IMR-90 (cell line): Measurements from ENCODE around the gene CYRIA. TPM values are rescaled to one million over a fixed set of nuclear protein-coding genes. Genes with fewer than 3 reads are reported as not detected.
A peak's percentile ranks its signal among the peaks of the same experiment; 100 is the strongest.

Experiments used
- ATAC-seq: fragments of 200-7000 bp; cut with Tn5 transposase; 2 replicates; pipeline ENCODE4 v1.9.1; 2020; ENCODE audit warnings: low read depth, mild to moderate bottlenecking, moderate library complexity
- BruUV-seq: library from RNA; stranded (reverse); fragments of 400-500 nt; replicated peaks from 2 replicates; lab custom pipeline; 2021; lab: Mats Ljungman, UMichigan
- CTCF ChIA-PET: fragments of 300-600 bp; formaldehyde crosslinking; extraction: SDS; loops from one replicate; lab custom pipeline; 2021; ENCODE audit warnings: antibody characterized with exemption; lab: Yijun Ruan, JAX
- POLR2A ChIA-PET: fragments of 300-600 bp; sonication (Branson Sonifier 250); formaldehyde crosslinking; loops from one replicate; lab custom pipeline; 2022; ENCODE audit warnings: antibody characterized with exemption; ENCODE audit not compliant: unreplicated experiment; lab: Charles Lee
- DNase-seq: peaks from one replicate; pipeline ENCODE4 v3.0.0; 2013
- H2AFZ ChIP-seq: replicated peaks from 2 replicates; pipeline ENCODE3; 2013; ENCODE audit warnings: low read length, mild to moderate bottlenecking; ENCODE audit not compliant: poor library complexity
- H2AK5ac ChIP-seq: 2 replicates; pipeline ENCODE4 v1.6.1; 2013; ENCODE audit warnings: low read depth, low read length, inconsistent platforms
- H2AK9ac ChIP-seq: replicated peaks from 2 replicates; pipeline ENCODE3; 2013; ENCODE audit warnings: mild to moderate bottlenecking, low read depth, low read length, moderate library complexity; ENCODE audit not compliant: poor library complexity
- H2BK120ac ChIP-seq: 2 replicates; pipeline ENCODE4 v1.6.1; 2013; ENCODE audit warnings: low read depth, low read length, inconsistent platforms
- H2BK15ac ChIP-seq: 3 replicates; pipeline ENCODE4 v1.6.1; 2013; ENCODE audit warnings: low read depth, low read length, inconsistent platforms
- H2BK20ac ChIP-seq: 2 replicates; pipeline ENCODE4 v1.6.1; 2013; ENCODE audit warnings: low read depth, mild to moderate bottlenecking, inconsistent platforms, low read length, moderate library complexity
- H2BK5ac ChIP-seq: 2 replicates; pipeline ENCODE4 v1.6.1; 2013; ENCODE audit warnings: mild to moderate bottlenecking, low read depth, low read length, inconsistent platforms; ENCODE audit not compliant: poor library complexity, severe bottlenecking
- H3K14ac ChIP-seq: replicated peaks from 2 replicates; pipeline ENCODE4 v1.6.1; 2013; ENCODE audit warnings: low read depth, low read length, inconsistent platforms
- H3K18ac ChIP-seq: 2 replicates; pipeline ENCODE4 v1.6.1; 2013; ENCODE audit warnings: low read depth, low read length, control low read depth
- H3K23ac ChIP-seq: 2 replicates; pipeline ENCODE4 v1.6.1; 2013; ENCODE audit warnings: low read depth, low read length, inconsistent platforms
- H3K27ac ChIP-seq: 2 replicates; pipeline ENCODE4 v1.5.1; 2013; ENCODE audit warnings: mild to moderate bottlenecking, control low read depth, low read length; ENCODE audit not compliant: insufficient read depth
- H3K27me3 ChIP-seq: 2 replicates; pipeline ENCODE4 v1.6.1; 2013; ENCODE audit warnings: low read length; ENCODE audit not compliant: control insufficient read depth, insufficient read depth
- H3K36me3 ChIP-seq: 2 replicates; pipeline ENCODE4 v1.6.1; 2013; ENCODE audit warnings: low read length, mixed read lengths; ENCODE audit not compliant: control insufficient read depth, insufficient read depth
- H3K4ac ChIP-seq: 2 replicates; pipeline ENCODE4 v1.6.1; 2013; ENCODE audit warnings: low read depth, low read length, inconsistent platforms
- H3K4me1 ChIP-seq: 2 replicates; pipeline ENCODE4 v1.6.1; 2013; ENCODE audit warnings: low read length, mixed read lengths; ENCODE audit not compliant: control insufficient read depth, insufficient read depth
- H3K4me2 ChIP-seq: 2 replicates; pipeline ENCODE4 v1.6.1; 2013; ENCODE audit warnings: low read depth, mild to moderate bottlenecking, control low read depth, low read length, moderate library complexity
- H3K4me3 ChIP-seq: 2 replicates; pipeline ENCODE4 v1.5.1; 2013; ENCODE audit warnings: low read depth, mild to moderate bottlenecking, control low read depth, low read length, moderate library complexity; ENCODE audit not compliant: insufficient read depth
- H3K56ac ChIP-seq: 2 replicates; pipeline ENCODE4 v1.6.1; 2013; ENCODE audit warnings: low read length, inconsistent platforms; ENCODE audit not compliant: insufficient read depth; ENCODE audit errors: extremely low read depth
- H3K79me1 ChIP-seq, 2 experiments: 2 replicates each; pipeline ENCODE4 v1.6.1; 2013; ENCODE audit warnings: low read length in 2 of 2, inconsistent platforms in 1 of 2, low read depth in 1 of 2
- H3K9ac ChIP-seq: 2 replicates; pipeline ENCODE4 v1.6.1; 2013; ENCODE audit warnings: low read depth, low read length, control low read depth
- H3K9me1 ChIP-seq: 2 replicates; pipeline ENCODE4 v1.6.1; 2013; ENCODE audit warnings: low read length, inconsistent platforms; ENCODE audit not compliant: insufficient read depth
- H3K9me3 ChIP-seq: 2 replicates; pipeline ENCODE4 v1.6.1; 2013; ENCODE audit warnings: low read length; ENCODE audit not compliant: control insufficient read depth, insufficient read depth
- H4K20me1 ChIP-seq: 2 replicates; pipeline ENCODE4 v1.6.1; 2013; ENCODE audit warnings: low read length, inconsistent platforms; ENCODE audit not compliant: insufficient read depth
- H4K5ac ChIP-seq: 2 replicates; pipeline ENCODE4 v1.6.1; 2013; ENCODE audit warnings: mild to moderate bottlenecking, low read depth, low read length, control low read depth
- H4K8ac ChIP-seq, 2 experiments: 2 replicates each; pipeline ENCODE4 v1.6.1; 2013; ENCODE audit warnings: low read depth in 2 of 2, low read length in 2 of 2, control low read depth in 1 of 2, inconsistent platforms in 1 of 2
- H4K91ac ChIP-seq: 2 replicates; pipeline ENCODE4 v1.6.1; 2013; ENCODE audit warnings: low read depth, low read length, inconsistent platforms; ENCODE audit not compliant: insufficient read depth
- SMC3 ChIP-seq: fragments of 150-350 bp; IDR thresholded peaks from 2 replicates; pipeline ENCODE4 v1.6.1; 2016; ENCODE audit warnings: low read depth, mild to moderate bottlenecking, antibody characterized with exemption, low read length, moderate library complexity
- WGBS, 2 experiments: methylation state at CpG; one replicate each; pipeline versions ENCODE4 v1.1.5 to v1.1.7; 2013; ENCODE audit warnings: missing lambda C conversion rate in 2 of 2; ENCODE audit not compliant: insufficient read length in 1 of 2; ENCODE audit errors: extremely low coverage in 2 of 2; 5-methylcytosine and 5-hydroxymethylcytosine counted together
- dilution Hi-C: fragments of 300-500 bp; cut with HindIII; formaldehyde crosslinking; loops from one replicate; pipeline ENCODE4 v1.14.3; 2018; ENCODE audit warnings: low sequenced_read_pairs; ENCODE audit not compliant: unreplicated experiment
- in situ Hi-C: fragments of 300-500 bp; cut with MboI; formaldehyde crosslinking; loops from 3 replicates; pipeline ENCODE4 v1.14.3; 2019; ENCODE audit warnings: low sequenced_read_pairs, inconsistent platforms, mixed read lengths
- intact Hi-C: fragments of 100-400 bp; cut with micrococcal nuclease; formaldehyde crosslinking; loops from 2 replicates; pipeline ENCODE4 v1.10.0; 2022
- polyA plus RNA-seq, 3 experiments: library from polyadenylated mRNA; depleted of rRNA; stranded (reverse); fragments of >200 nt; gene quantifications; 2 replicates each; pipeline ENCODE4 v1.2.3, GENCODE V29; 2012; ENCODE audit warnings: low replicate concordance in 1 of 3
- total RNA-seq: library from RNA; depleted of rRNA; stranded (reverse); fragments of >200 nt; gene quantifications from 2 replicates; pipeline ENCODE4 v1.2.3, GENCODE V29; 2012
- TF ChIP-seq, protein P1 (sequence below): fragments of 150-350 bp; IDR thresholded peaks from 2 replicates; pipeline ENCODE4 v1.6.1; 2017; ENCODE audit warnings: mild to moderate bottlenecking, antibody characterized with exemption, low read length, low read depth

Gene CYRIA
- total and polyA plus RNA-seq, 2 of the 4 experiments (the other 2 are of a cell fraction): 1.7 to 3.8 TPM

DNA sequence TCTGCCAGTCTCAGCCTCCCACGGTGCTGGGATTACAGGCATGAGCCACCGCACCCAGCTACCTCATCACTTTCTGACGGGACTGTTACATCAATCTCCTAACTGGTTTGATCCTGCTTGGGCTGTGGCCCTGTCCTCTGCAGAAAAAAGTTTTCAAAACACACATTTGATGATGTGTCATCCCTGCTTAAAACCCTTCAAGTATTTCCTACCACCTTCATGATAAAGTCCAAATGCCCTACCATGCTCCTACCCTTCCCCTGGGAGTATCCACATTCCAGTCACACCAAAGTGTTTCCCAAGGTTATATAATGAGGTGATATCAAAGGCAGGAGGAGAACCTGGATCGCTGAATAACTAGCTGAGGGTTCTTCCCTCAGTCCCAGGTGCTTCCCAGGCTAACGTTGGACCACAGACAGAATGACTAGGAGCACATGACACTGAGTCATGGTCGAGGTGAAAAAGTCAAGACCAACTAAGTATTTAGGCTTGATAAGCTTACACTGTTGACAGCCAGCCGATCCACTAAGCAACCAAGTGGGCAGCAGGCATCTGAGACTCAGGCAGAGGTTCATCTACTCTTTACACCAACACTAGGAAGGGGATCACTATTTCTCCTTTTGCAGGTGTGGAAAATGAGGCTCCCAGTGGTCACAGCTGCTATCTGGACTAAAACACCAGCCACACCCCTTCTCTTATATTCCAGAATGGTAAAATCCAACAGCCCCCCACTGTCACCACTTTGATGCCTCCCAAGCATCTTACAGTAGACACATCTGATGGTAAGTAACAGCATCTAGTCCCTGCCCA lies 31.8 kb downstream of the CYRIA start:
- H4K8ac ChIP-seq: no peak overlapping the region
- DNase-seq (peak; percentile 55), ATAC-seq (no peak)
- CTCF ChIA-PET: no interaction called here
- no peaks in the 10 kb centered on the region; the same call in 1 of the 2 replicates for H3K36me3 ChIP-seq
- H3K4me1 ChIP-seq: peaks cover 12% of the 10 kb centered on the region
- H4K91ac ChIP-seq: no peak overlapping the region
- POLR2A ChIA-PET: no interaction called here
- no peak overlapping the region for H3K18ac ChIP-seq
- no peak overlapping the region for H3K4ac ChIP-seq
- dilution Hi-C loops: no loop called here
- no peak overlapping the region for H2BK120ac ChIP-seq
- H2BK20ac ChIP-seq: no peak overlapping the region
- no peak overlapping the region for H2AK5ac ChIP-seq
- H3K9me1 ChIP-seq: no peaks in the 10 kb centered on the region
- no peaks in the 10 kb centered on the region for H4K20me1 ChIP-seq
- intact Hi-C loops: no loop called here
- no peak overlapping the region for H3K9ac ChIP-seq
- no peak for TF ChIP-seq SMC3
- TF ChIP-seq, protein P1, sequence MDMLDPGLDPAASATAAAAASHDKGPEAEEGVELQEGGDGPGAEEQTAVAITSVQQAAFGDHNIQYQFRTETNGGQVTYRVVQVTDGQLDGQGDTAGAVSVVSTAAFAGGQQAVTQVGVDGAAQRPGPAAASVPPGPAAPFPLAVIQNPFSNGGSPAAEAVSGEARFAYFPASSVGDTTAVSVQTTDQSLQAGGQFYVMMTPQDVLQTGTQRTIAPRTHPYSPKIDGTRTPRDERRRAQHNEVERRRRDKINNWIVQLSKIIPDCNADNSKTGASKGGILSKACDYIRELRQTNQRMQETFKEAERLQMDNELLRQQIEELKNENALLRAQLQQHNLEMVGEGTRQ: peak; percentile 58; the same call in 1 of the 2 replicates
- no peak overlapping the region for H3K4me2 ChIP-seq
- WGBS, 2 experiments: no CpG with 5 or more reads among the region's 7 CpGs
- H2BK5ac ChIP-seq: no peak overlapping the region
- H3K4me3 ChIP-seq: no peak overlapping the region
- in situ Hi-C loops: no loop called here
- H2BK15ac ChIP-seq: no peak overlapping the region
- H2AFZ ChIP-seq: no peak overlapping the region
- no peak overlapping the region for H3K23ac ChIP-seq
- H3K56ac ChIP-seq: no peak overlapping the region
- H3K9me3 ChIP-seq: no peaks in the 10 kb centered on the region
- H3K27me3 ChIP-seq: no peaks in the 10 kb centered on the region
- H3K79me1 ChIP-seq: no peaks in the 10 kb centered on the region
- no peak overlapping the region for H2AK9ac ChIP-seq
- no peak overlapping the region for H3K14ac ChIP-seq
- no peak overlapping the region for H4K5ac ChIP-seq
- BruUV-seq: no TSS peak
- no peak overlapping the region for H3K27ac ChIP-seq
